ENCODE data around the gene ANKRD6. TPM values are rescaled to one million over a fixed set of nuclear protein-coding genes. Genes with fewer than 3 reads are reported as not detected.

Gene ANKRD6
- total RNA-seq: 3.6 and 3.9 TPM in 2 replicates

GRCh38 chr6:89432875-89433251 lies at the start of gene ANKRD6:
Gene ANKRD6 (plus strand): TSS chr6:89433152. CDS start chr6:89566977, 133,825 bp downstream.

GRCh38 chr6:89412071-89413005 lies 20.6 kb upstream of the ANKRD6 start, which contains the start of gene RRAGD:
Gene RRAGD (minus strand): TSS chr6:89412273. CDS start chr6:89411993, 280 bp downstream.

GRCh38 chr6:89638320-89639195 lies 205.6 kb downstream of the ANKRD6 start, which contains the start of gene LYRM2:
Gene LYRM2 (minus strand): TSS chr6:89638747. CDS start chr6:89638716, 31 bp downstream.

Other genes starting within 250 kb of the ANKRD6 start
- gene GABRR1, start 215.8 kb upstream of the ANKRD6 start, total RNA-seq: not detected in 2 replicates
- 0.19 and 0.54 TPM in 2 replicates for gene GABRR2, start 117.9 kb upstream of the ANKRD6 start, total RNA-seq
- 34.4 and 46.8 TPM in 2 replicates for gene UBE2J1, start 80.4 kb upstream of the ANKRD6 start, total RNA-seq
- gene RRAGD, start 20.9 kb upstream of the ANKRD6 start, total RNA-seq: 0.09 TPM in 2 replicates
- gene LYRM2, start 205.6 kb downstream of the ANKRD6 start, total RNA-seq: 9.3 and 12.3 TPM in 2 replicates

All from endothelial cell of coronary artery (primary cell).